ENCODE results near the gene SLMAP. TPM values are rescaled to one million over a fixed set of nuclear protein-coding genes. Genes with fewer than 3 reads are reported as not detected.

SLMAP gene
- polyA plus RNA-seq, 1 of the 3 experiments (the other 2 are of a cell fraction) = 10.5 TPM

DNA sequence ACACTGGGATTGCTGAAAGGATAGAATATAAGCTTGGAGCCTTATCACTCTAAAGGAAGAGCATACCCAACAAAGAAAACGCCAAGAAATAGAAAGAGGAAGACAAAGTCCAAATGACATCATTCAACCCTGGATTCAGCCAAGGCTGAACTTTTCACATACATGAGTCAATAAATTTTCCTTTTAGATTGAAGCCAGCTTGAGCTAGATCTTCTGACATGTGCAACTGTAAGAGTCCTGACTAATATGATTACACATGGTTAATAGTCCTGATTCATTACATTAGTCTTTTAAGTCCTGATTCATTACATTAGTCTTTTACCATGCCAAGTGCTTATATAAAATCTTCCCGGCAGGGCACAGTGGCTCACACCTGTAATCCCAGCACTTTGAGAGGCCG is 49.6 kb upstream of the SLMAP start:
- no peak overlapping the region for H3K9ac ChIP-seq
- H3K27me3 ChIP-seq (ENCODE audit: insufficient read depth) = no peaks in the 10 kb centered on the region
- TF ChIP-seq, protein P1, sequence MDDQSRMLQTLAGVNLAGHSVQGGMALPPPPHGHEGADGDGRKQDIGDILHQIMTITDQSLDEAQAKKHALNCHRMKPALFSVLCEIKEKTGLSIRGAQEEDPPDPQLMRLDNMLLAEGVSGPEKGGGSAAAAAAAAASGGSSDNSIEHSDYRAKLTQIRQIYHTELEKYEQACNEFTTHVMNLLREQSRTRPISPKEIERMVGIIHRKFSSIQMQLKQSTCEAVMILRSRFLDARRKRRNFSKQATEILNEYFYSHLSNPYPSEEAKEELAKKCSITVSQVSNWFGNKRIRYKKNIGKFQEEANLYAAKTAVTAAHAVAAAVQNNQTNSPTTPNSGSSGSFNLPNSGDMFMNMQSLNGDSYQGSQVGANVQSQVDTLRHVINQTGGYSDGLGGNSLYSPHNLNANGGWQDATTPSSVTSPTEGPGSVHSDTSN (IDR thresholded peaks at IDR 0.05) = peak; percentile 78
- TF ChIP-seq, protein P2, sequence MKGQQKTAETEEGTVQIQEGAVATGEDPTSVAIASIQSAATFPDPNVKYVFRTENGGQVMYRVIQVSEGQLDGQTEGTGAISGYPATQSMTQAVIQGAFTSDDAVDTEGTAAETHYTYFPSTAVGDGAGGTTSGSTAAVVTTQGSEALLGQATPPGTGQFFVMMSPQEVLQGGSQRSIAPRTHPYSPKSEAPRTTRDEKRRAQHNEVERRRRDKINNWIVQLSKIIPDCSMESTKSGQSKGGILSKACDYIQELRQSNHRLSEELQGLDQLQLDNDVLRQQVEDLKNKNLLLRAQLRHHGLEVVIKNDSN (IDR thresholded peaks at IDR 0.05; ENCODE audit: borderline replicate concordance, low read depth) = no peak
- TF ChIP-seq YY1 (IDR thresholded peaks at IDR 0.05; ENCODE audit: low read depth) (no peak), MEF2A (IDR thresholded peaks at IDR 0.05; ENCODE audit: borderline replicate concordance, low read depth) (no peak), NFIC (IDR thresholded peaks at IDR 0.05; ENCODE audit: borderline replicate concordance) (no peak; the same call in 1 of the 2 replicates), EP300 (IDR thresholded peaks at IDR 0.05; ENCODE audit: borderline replicate concordance in 1 of 2, low read depth in 1 of 2, low read length in 1 of 2) (peak; percentile 12 to 16; a peak in 1 of 4 replicates), RXRA (IDR thresholded peaks at IDR 0.05; ENCODE audit: borderline replicate concordance, low read depth) (peak; percentile 52; the same call in 1 of the 2 replicates), TCF12 (IDR thresholded peaks at IDR 0.05) (peak; percentile 74), FOSL2 (IDR thresholded peaks at IDR 0.05; ENCODE audit: borderline replicate concordance, low read depth) (peak; percentile 43; the same call in 1 of the 2 replicates)
- TF ChIP-seq, protein P3, sequence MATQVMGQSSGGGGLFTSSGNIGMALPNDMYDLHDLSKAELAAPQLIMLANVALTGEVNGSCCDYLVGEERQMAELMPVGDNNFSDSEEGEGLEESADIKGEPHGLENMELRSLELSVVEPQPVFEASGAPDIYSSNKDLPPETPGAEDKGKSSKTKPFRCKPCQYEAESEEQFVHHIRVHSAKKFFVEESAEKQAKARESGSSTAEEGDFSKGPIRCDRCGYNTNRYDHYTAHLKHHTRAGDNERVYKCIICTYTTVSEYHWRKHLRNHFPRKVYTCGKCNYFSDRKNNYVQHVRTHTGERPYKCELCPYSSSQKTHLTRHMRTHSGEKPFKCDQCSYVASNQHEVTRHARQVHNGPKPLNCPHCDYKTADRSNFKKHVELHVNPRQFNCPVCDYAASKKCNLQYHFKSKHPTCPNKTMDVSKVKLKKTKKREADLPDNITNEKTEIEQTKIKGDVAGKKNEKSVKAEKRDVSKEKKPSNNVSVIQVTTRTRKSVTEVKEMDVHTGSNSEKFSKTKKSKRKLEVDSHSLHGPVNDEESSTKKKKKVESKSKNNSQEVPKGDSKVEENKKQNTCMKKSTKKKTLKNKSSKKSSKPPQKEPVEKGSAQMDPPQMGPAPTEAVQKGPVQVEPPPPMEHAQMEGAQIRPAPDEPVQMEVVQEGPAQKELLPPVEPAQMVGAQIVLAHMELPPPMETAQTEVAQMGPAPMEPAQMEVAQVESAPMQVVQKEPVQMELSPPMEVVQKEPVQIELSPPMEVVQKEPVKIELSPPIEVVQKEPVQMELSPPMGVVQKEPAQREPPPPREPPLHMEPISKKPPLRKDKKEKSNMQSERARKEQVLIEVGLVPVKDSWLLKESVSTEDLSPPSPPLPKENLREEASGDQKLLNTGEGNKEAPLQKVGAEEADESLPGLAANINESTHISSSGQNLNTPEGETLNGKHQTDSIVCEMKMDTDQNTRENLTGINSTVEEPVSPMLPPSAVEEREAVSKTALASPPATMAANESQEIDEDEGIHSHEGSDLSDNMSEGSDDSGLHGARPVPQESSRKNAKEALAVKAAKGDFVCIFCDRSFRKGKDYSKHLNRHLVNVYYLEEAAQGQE (IDR thresholded peaks at IDR 0.05; ENCODE audit: low read depth, low read length) = no peak
- ChIA-PET POLR2A (no interaction called here), CTCF (no interaction called here)
- no peaks in the 10 kb centered on the region for H4K20me1 ChIP-seq (ENCODE audit: insufficient read depth)
- H3K9me2 ChIP-seq = no peaks in the 10 kb centered on the region
- no peaks in the 10 kb centered on the region for H3K4me1 ChIP-seq (ENCODE audit: control insufficient read depth in 1 of 2, insufficient read depth in 2 of 2, low read depth in 1 of 2, low read length in 1 of 2)
- no peaks in the 10 kb centered on the region for H3K79me2 ChIP-seq (ENCODE audit: insufficient read depth)
- H3K36me3 ChIP-seq (replicated peaks in 1 of 2; ENCODE audit: control insufficient read depth in 1 of 2, insufficient read depth in 2 of 2, low read length in 1 of 2) = no peaks in the 10 kb centered on the region
- peaks cover 19% of the 10 kb centered on the region for H3F3A ChIP-seq (replicated peaks; ENCODE audit: insufficient read depth)
- no peaks in the 10 kb centered on the region for H3K9me3 ChIP-seq
- H3K4me3 ChIP-seq (ENCODE audit: low read depth in 2 of 2, low read length in 1 of 2) = no peak overlapping the region
- peak overlapping the region in 1 of 2 experiments; percentile 59; a peak in 2 of 4 replicates for H3K27ac ChIP-seq (ENCODE audit: low read depth in 2 of 2, low read length in 1 of 2)
- peak overlapping the region; percentile 42 for H2AFZ ChIP-seq (ENCODE audit: low read depth)
- H3K4me2 ChIP-seq = no peak overlapping the region
- 25% methylated on average over 3 of the region's 3 CpGs for WGBS (ENCODE audit: low lambda C conversion rate)
- DNase-seq = no peak

DNA sequence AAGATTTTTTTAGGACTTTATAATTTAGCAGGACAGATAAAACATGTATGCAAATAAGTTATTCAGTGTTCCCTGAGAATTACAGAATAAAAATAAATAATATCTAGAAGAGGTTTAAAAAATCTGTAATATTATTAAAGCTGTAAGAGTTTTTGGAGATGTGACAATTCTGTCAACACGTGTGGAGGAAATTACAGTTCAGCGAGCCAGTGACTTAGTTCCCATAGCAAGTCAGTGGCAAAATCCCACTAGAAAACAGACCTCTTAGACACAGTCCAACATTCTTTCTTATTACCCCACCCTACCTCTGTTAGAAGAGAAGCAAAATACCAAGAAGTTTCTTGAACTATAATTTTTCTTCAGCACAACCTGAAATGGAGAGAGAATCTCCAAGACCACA is 47.1 kb upstream of the SLMAP start:
- no peaks in the 10 kb centered on the region for H3K4me1 ChIP-seq (ENCODE audit: control insufficient read depth in 1 of 2, insufficient read depth in 2 of 2, low read depth in 1 of 2, low read length in 1 of 2)
- peaks cover 19% of the 10 kb centered on the region for H3F3A ChIP-seq (replicated peaks; ENCODE audit: insufficient read depth)
- no peak overlapping the region for H3K9ac ChIP-seq
- no peaks in the 10 kb centered on the region for H3K36me3 ChIP-seq (replicated peaks in 1 of 2; ENCODE audit: control insufficient read depth in 1 of 2, insufficient read depth in 2 of 2, low read length in 1 of 2)
- ChIA-PET POLR2A (no interaction called here), CTCF (interaction anchor here (1.0 kb wide), 1 partner anchor 538 kb away, joined by 3 read pairs; no protein-coding TSS in a partner anchor)
- 91% methylated on average over 2 of the region's 2 CpGs for WGBS (ENCODE audit: low lambda C conversion rate)
- H2AFZ ChIP-seq (ENCODE audit: low read depth) = peak overlapping the region; percentile 84
- H3K9me2 ChIP-seq = no peaks in the 10 kb centered on the region
- 0 out of 4 replicates have a peak overlapping the region, but pooled peaks of 1 of the 2 experiments have one; percentile 37 for H3K27ac ChIP-seq (ENCODE audit: low read depth in 2 of 2, low read length in 1 of 2)
- H3K4me3 ChIP-seq (ENCODE audit: low read depth in 2 of 2, low read length in 1 of 2) = no peak overlapping the region
- no peaks in the 10 kb centered on the region for H3K27me3 ChIP-seq (ENCODE audit: insufficient read depth)
- no peak for DNase-seq
- H4K20me1 ChIP-seq (ENCODE audit: insufficient read depth) = no peaks in the 10 kb centered on the region
- no peaks in the 10 kb centered on the region for H3K9me3 ChIP-seq
- no peak overlapping the region for H3K4me2 ChIP-seq
- H3K79me2 ChIP-seq (ENCODE audit: insufficient read depth) = no peaks in the 10 kb centered on the region
- TF ChIP-seq, protein P1 (IDR thresholded peaks at IDR 0.05) = no peak
- TF ChIP-seq TCF12 (IDR thresholded peaks at IDR 0.05) = no peak
- no peak for TF ChIP-seq GABPA (IDR thresholded peaks at IDR 0.05; ENCODE audit: low read depth)
- TF ChIP-seq, protein P4, sequence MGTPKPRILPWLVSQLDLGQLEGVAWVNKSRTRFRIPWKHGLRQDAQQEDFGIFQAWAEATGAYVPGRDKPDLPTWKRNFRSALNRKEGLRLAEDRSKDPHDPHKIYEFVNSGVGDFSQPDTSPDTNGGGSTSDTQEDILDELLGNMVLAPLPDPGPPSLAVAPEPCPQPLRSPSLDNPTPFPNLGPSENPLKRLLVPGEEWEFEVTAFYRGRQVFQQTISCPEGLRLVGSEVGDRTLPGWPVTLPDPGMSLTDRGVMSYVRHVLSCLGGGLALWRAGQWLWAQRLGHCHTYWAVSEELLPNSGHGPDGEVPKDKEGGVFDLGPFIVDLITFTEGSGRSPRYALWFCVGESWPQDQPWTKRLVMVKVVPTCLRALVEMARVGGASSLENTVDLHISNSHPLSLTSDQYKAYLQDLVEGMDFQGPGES (IDR thresholded peaks at IDR 0.05; ENCODE audit: low read depth, low read length) = no peak
- TF ChIP-seq, protein P5, sequence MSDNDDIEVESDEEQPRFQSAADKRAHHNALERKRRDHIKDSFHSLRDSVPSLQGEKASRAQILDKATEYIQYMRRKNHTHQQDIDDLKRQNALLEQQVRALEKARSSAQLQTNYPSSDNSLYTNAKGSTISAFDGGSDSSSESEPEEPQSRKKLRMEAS (IDR thresholded peaks at IDR 0.05; ENCODE audit: low read depth) = no peak
- TF ChIP-seq RCOR1 (IDR thresholded peaks at IDR 0.05; ENCODE audit: low read length) = no peak
- no peak for TF ChIP-seq RAD21 (IDR thresholded peaks at IDR 0.05; ENCODE audit: low read length)
- no peak for TF ChIP-seq CHD2 (IDR thresholded peaks at IDR 0.05; ENCODE audit: low read length, partially characterized antibody)
- no peak for TF ChIP-seq POLR2AphosphoS5 (IDR thresholded peaks at IDR 0.05; ENCODE audit: low read depth, low read length)
- TF ChIP-seq EP300 (IDR thresholded peaks at IDR 0.05; ENCODE audit: borderline replicate concordance in 1 of 2, low read depth in 1 of 2, low read length in 1 of 2) = no peak

Measured in SK-N-SH (cell line).